Gastroesophageal sphincter (tissue), 3 donors: ENCODE data around the gene VIL1.

Experiments used
- CTCF ChIP-seq, 4 experiments: fragments of 200-600 bp in 2 of 4; fragments of 450-650 bp in 2 of 4; sonication (generic) in 1 of 4; IDR thresholded peaks; one replicate each; pipeline ENCODE4 v1.5.1; 2017 to 2019; ENCODE audit warnings: antibody characterized with exemption in 4 of 4, mild to moderate bottlenecking in 2 of 4, moderate library complexity in 2 of 4
- EP300 ChIP-seq: sonication (generic); formaldehyde crosslinking; IDR thresholded peaks from one replicate; pipeline ENCODE4 v1.6.1; 2017; ENCODE audit warnings: antibody characterized with exemption, mild to moderate bottlenecking

GRCh38 chr2:218477247-218477646 lies 58.3 kb downstream of the VIL1 start:
- TF ChIP-seq CTCF (IDR thresholded peaks at IDR 0.05) (no peak), EP300 (no peak)
